ENCODE measurements around the gene MAP4K2. TPM values are rescaled to one million over a fixed set of nuclear protein-coding genes. Genes with fewer than 3 reads are reported as not detected.

The MAP4K2 gene
- total RNA-seq, 2 experiments from 2014 or later, result 54.0 to 57.3 TPM

DNA sequence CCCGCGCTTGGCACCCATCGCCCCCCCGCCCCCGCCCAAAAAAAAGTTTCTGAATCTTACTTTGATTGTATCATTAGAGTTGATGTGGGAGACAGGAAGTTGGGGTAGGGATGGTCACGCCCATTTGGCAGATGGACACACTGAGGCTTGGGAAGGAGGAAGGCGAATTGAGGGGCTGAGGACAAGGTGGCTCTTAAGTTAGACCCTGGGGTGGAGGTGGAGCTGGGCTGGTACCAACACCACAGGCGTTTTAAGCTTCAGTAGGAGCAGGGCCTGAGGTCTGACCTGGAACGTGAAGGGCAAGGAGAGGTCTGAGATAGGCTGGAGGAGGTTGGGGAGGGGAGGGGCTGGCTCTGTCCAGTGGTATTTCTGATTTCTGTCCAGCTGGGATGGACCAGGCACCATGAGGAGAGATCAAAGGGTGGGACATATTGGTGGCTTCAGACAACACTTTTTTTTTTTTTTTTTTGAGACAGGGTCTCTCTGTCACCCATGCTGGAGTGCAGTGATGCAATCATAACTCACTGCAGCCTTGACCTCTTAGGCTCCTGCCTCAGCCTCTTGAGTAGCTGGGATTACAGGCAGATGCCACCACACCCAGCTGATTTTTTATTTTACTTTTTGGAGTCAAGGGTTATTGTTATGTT is 42.2 kb upstream of the MAP4K2 start:
- H3K27me3 Mint-ChIP-seq, result no peaks in the 10 kb centered on the region
- ChIA-PET POLR2A (no interaction called here), CTCF (interaction anchor here (0.5 to 15.7 kb wide), 10 partner anchors 8 to 324 kb away, joined by 3 to 377 read pairs (median 4); partner anchors contain the start of genes ARL2 and SPDYC)
- intact Hi-C loops (cut with DNase I, micrococcal nuclease), result loop anchor here in 1 of 2 experiments (5.0 kb wide), 1 partner anchor 167 kb away; the partner anchor contains the start of gene ARL2
- no peaks in the 10 kb centered on the region for H3K36me3 Mint-ChIP-seq (ENCODE audit: low read depth)
- H3K4me3 Mint-ChIP-seq, result peak overlapping the region; percentile 31
- H3K4me1 Mint-ChIP-seq, result peaks cover 35% of the 10 kb centered on the region
- no peaks in the 10 kb centered on the region for H3K9me3 Mint-ChIP-seq (ENCODE audit: low read depth)
- no peak for ATAC-seq
- H3K27ac Mint-ChIP-seq, result peak overlapping the region; percentile 23
- no peak for DNase-seq

DNA sequence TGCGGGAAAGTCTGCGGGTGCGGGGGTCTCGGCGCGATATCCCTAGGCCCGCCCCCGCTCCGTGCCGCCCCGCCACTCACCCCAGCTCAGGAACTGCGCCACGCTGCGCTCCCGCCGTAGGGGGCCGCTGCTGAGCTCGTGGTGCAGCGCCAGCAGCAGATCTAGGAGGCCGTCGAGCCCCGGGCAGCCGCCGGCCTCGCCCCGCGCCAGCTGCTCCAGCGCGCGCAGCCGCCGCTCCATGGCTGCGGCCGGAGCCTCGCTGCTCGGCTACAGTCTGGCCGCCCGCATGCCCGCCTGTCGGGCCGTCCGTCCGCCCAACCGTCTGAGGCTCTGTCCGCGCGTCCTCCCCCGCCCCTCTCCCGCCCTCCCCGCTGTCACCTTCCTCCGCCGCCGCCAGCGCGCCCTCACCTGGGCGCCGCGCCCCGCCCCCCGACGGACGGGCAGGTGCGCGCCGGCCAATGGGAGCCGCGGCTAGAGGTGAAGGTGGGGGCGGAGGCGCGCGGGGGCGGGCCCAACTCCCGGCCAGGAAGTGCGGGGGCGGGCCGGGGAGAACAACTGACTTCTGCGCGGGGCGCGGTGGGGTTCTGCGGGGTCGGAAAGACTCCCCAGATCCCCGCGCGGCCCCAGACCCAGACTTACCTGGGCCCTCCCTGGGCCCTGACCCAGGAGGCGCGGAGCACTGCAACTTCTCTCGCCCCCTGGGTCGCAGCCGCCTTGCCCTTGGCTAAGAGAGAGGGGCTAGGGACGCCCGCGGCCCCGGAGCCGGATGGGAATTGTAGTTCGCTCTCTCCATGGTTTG is 41.5 kb upstream of the MAP4K2 start, which contains the start of gene CDC42BPG:
Gene CDC42BPG (minus strand): TSS at position 324 of the 799 bp plus-strand sequence. CDS start 84 bp downstream, at position 240.
- DNase-seq, result peak; percentile 83
- no peaks in the 10 kb centered on the region for H3K27me3 Mint-ChIP-seq
- H3K9me3 Mint-ChIP-seq (ENCODE audit: low read depth), result no peaks in the 10 kb centered on the region
- ChIA-PET POLR2A (interaction anchor here (0.5 to 1.1 kb wide), 2 partner anchors 41 to 961 kb away, joined by 3 to 4 read pairs; no protein-coding TSS in a partner anchor), CTCF (interaction anchor here (0.6 to 15.7 kb wide), 14 partner anchors 13 to 250 kb away, joined by 3 to 377 read pairs (median 4); partner anchors contain the start of genes ARL2 and MEN1)
- H3K27ac Mint-ChIP-seq, result peak within 1 kb of the TSS; percentile 23
- H3K4me3 Mint-ChIP-seq, result peak within 1 kb of the TSS; percentile 57
- H3K36me3 Mint-ChIP-seq (ENCODE audit: low read depth), result no peaks in the 10 kb centered on the region
- ATAC-seq, result peak; percentile 76
- intact Hi-C loops (cut with DNase I, micrococcal nuclease), result loop anchor here in 1 of 2 experiments (5.0 kb wide), 1 partner anchor 168 kb away; the partner anchor contains the start of gene ARL2
- peaks cover 32% of the 10 kb centered on the region for H3K4me1 Mint-ChIP-seq

- peaks cover 25% of the 10 kb centered on the region for H3K4me1 Mint-ChIP-seq
- H3K36me3 Mint-ChIP-seq (ENCODE audit: low read depth), result no peaks in the 10 kb centered on the region
- intact Hi-C loops (cut with DNase I, micrococcal nuclease), result no loop called here
- no peak for ATAC-seq
- peak overlapping the region; percentile 57 for H3K4me3 Mint-ChIP-seq
- H3K9me3 Mint-ChIP-seq (ENCODE audit: low read depth), result no peaks in the 10 kb centered on the region
- ChIA-PET POLR2A (interaction anchor here (0.5 to 1.1 kb wide), 3 partner anchors 42 to 961 kb away, joined by 3 to 4 read pairs (median 3); no protein-coding TSS in a partner anchor), CTCF (interaction anchor here (0.6 to 15.7 kb wide), 13 partner anchors 8 to 250 kb away, joined by 3 to 377 read pairs (median 4); partner anchors contain the start of gene MEN1)
- no peak for DNase-seq
- no peak overlapping the region for H3K27ac Mint-ChIP-seq
- no peaks in the 10 kb centered on the region for H3K27me3 Mint-ChIP-seq
Observed at GRCh38 chr11:64843686-64844329, 40.8 kb upstream of the MAP4K2 start.

DNA sequence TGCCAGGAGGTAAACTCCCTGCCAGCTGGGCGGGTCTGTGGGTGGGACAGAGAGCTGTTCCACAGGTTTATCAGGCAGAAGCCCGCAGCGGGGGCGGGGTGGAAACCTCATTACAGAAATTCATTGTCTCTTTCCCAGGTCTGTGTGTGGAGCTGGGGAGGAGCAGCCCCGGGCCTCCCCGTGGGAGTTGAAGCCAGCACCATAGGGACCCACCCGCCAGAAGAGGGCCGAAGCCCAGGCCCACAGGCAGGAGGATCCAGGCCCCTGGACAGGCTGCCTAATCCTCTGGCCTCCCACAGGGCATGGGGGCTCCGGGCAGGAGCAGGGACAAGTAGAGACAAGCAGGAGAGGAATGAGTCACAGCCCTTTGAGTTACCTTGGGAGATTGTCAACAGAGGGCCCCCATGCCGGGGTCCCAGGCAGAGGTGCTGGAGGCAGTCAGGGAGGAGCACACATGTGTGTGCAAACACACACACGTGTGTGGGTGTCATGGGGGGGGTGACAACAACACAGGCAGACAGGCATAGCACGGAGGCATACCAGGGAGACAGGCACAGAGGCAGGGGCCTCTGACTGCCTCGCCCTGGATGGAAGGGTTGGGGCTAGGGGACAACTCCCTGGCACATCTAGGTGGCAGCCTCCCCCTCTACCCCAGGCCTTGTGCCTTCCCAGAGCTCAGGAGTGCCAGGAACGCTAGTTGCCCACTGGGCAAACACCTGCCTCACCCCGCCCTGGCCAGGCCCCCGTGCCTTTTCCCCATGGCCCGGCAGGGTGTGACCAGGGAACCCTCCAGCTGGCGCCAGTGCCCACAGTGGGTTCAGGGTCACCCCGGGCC is 40.1 kb upstream of the MAP4K2 start:
- no peaks in the 10 kb centered on the region for H3K36me3 Mint-ChIP-seq (ENCODE audit: low read depth)
- ATAC-seq (no peak), DNase-seq (no peak)
- H3K4me3 Mint-ChIP-seq, result no peak overlapping the region
- CTCF ChIA-PET, result interaction anchor here (0.5 to 15.7 kb wide), 6 partner anchors 8 to 407 kb away, joined by 3 to 377 read pairs (median 3); no protein-coding TSS in a partner anchor
- intact Hi-C loops (cut with DNase I, micrococcal nuclease), result no loop called here
- H3K4me1 Mint-ChIP-seq, result peaks cover 18% of the 10 kb centered on the region
- no peaks in the 10 kb centered on the region for H3K27me3 Mint-ChIP-seq
- H3K9me3 Mint-ChIP-seq (ENCODE audit: low read depth), result no peaks in the 10 kb centered on the region
- POLR2A ChIA-PET, result interaction anchor here (0.6 kb wide), 1 partner anchor 45 kb away, joined by 3 read pairs; no protein-coding TSS in a partner anchor
- H3K27ac Mint-ChIP-seq, result peak overlapping the region; percentile 25

GRCh38 chr11:64842366-64842759 is 39.3 kb upstream of the MAP4K2 start:
- Mint-ChIP-seq H3K4me1 (peaks cover 15% of the 10 kb centered on the region), H3K4me3 (no peak overlapping the region), H3K36me3 (ENCODE audit: low read depth) (no peaks in the 10 kb centered on the region), H3K9me3 (ENCODE audit: low read depth) (no peaks in the 10 kb centered on the region), H3K27me3 (no peaks in the 10 kb centered on the region), H3K27ac (no peak overlapping the region)
- ChIA-PET CTCF (interaction anchor here (0.5 to 15.7 kb wide), 3 partner anchors 50 to 173 kb away, joined by 3 to 377 read pairs (median 3); no protein-coding TSS in a partner anchor), POLR2A (no interaction called here)
- no peak for DNase-seq
- no peak for ATAC-seq
- intact Hi-C loops (cut with DNase I, micrococcal nuclease), result no loop called here

- H3K27ac Mint-ChIP-seq, result no peak overlapping the region
- intact Hi-C loops (cut with DNase I, micrococcal nuclease), result no loop called here
- DNase-seq, result no peak
Observed at GRCh38 chr11:64841592-64842365, 38.8 kb upstream of the MAP4K2 start.

GRCh38 chr11:64839887-64840782 is 37.1 kb upstream of the MAP4K2 start:
- ATAC-seq (no peak), DNase-seq (no peak)
- no peak overlapping the region for H3K4me3 Mint-ChIP-seq
- no peaks in the 10 kb centered on the region for H3K27me3 Mint-ChIP-seq
- H3K4me1 Mint-ChIP-seq, result peaks cover 7% of the 10 kb centered on the region
- no peaks in the 10 kb centered on the region for H3K9me3 Mint-ChIP-seq (ENCODE audit: low read depth)
- CTCF ChIA-PET, result interaction anchor here (0.6 to 1.7 kb wide), 2 partner anchors 9 to 168 kb away, joined by 3 to 6 read pairs; no protein-coding TSS in a partner anchor
- intact Hi-C loops (cut with DNase I, micrococcal nuclease), result no loop called here
- H3K27ac Mint-ChIP-seq, result no peak overlapping the region
- H3K36me3 Mint-ChIP-seq (ENCODE audit: low read depth), result no peaks in the 10 kb centered on the region
- POLR2A ChIA-PET, result interaction anchor here (0.6 kb wide), 1 partner anchor 202 kb away, joined by 4 read pairs; no protein-coding TSS in a partner anchor

More at GRCh38 chr11:64841592-64842365, 38.8 kb upstream of the MAP4K2 start:
- H3K4me1 Mint-ChIP-seq, result peaks cover 10% of the 10 kb centered on the region
- no peaks in the 10 kb centered on the region for H3K36me3 Mint-ChIP-seq (ENCODE audit: low read depth)
- H3K9me3 Mint-ChIP-seq (ENCODE audit: low read depth), result no peaks in the 10 kb centered on the region
- H3K27me3 Mint-ChIP-seq, result no peaks in the 10 kb centered on the region
- no peak for ATAC-seq
- no peak overlapping the region for H3K4me3 Mint-ChIP-seq
- CTCF ChIA-PET, result interaction anchor here (1.0 to 15.7 kb wide), 2 partner anchors 51 to 174 kb away, joined by 3 to 377 read pairs; no protein-coding TSS in a partner anchor
- POLR2A ChIA-PET, result no interaction called here

GRCh38 chr11:64839335-64839734 is 36.3 kb upstream of the MAP4K2 start:
- ChIA-PET POLR2A (no interaction called here), CTCF (interaction anchor here (1.7 kb wide), 1 partner anchor 10 kb away, joined by 6 read pairs; no protein-coding TSS in a partner anchor)
- Mint-ChIP-seq H3K36me3 (ENCODE audit: low read depth) (no peaks in the 10 kb centered on the region), H3K9me3 (ENCODE audit: low read depth) (no peaks in the 10 kb centered on the region), H3K4me1 (peaks cover 4% of the 10 kb centered on the region), H3K27ac (no peak overlapping the region), H3K27me3 (no peaks in the 10 kb centered on the region), H3K4me3 (no peak overlapping the region)
- DNase-seq, result no peak
- ATAC-seq, result no peak
- intact Hi-C loops (cut with DNase I, micrococcal nuclease), result no loop called here

GRCh38 chr11:64838600-64839334 is 35.8 kb upstream of the MAP4K2 start:
- Mint-ChIP-seq H3K27me3 (no peaks in the 10 kb centered on the region), H3K4me1 (peaks cover under 1% of the 10 kb centered on the region), H3K36me3 (ENCODE audit: low read depth) (no peaks in the 10 kb centered on the region), H3K9me3 (ENCODE audit: low read depth) (no peaks in the 10 kb centered on the region), H3K27ac (no peak overlapping the region), H3K4me3 (no peak overlapping the region)
- POLR2A ChIA-PET, result no interaction called here
- CTCF ChIA-PET, result no interaction called here
- ATAC-seq (no peak), DNase-seq (no peak)
- intact Hi-C loops (cut with DNase I, micrococcal nuclease), result no loop called here

Measured in activated CD4-positive, alpha-beta T cell treated with anti-CD3 and anti-CD28 coated beads for 36 hours (primary cell).